Hepatocyte (in vitro differentiated cells): ENCODE data around the gene UCHL5. TPM values are rescaled to one million over a fixed set of nuclear protein-coding genes. Genes with fewer than 3 reads are reported as not detected.
"Not testable (repeated sequence)": the region's sequence is repeated elsewhere in the genome, so short reads cannot be mapped to it uniquely, and the experiment has no call there.

Source experiments
- DNase-seq: peaks from one replicate; pipeline ENCODE4 v3.0.0-alpha.2; 2016; ENCODE audit warnings: low spot score
- H2AFZ ChIP-seq: fragments of 200-600 bp; sonication (generic); 2 replicates; pipeline ENCODE4 v1.6.0; 2016; ENCODE audit warnings: antibody characterized with exemption, mild to moderate bottlenecking
- H3K27ac ChIP-seq: fragments of 200-600 bp; sonication (generic); 2 replicates; pipeline ENCODE4 v1.5.1; 2016; ENCODE audit warnings: mild to moderate bottlenecking
- H3K27me3 ChIP-seq: fragments of 200-600 bp; sonication (generic); 2 replicates; pipeline ENCODE4 v1.6.1; 2016
- H3K36me3 ChIP-seq: fragments of 200-600 bp; sonication (generic); replicated peaks from 2 replicates; pipeline ENCODE4 v1.5.1; 2016; ENCODE audit warnings: low read depth; ENCODE audit not compliant: insufficient read depth
- H3K4me1 ChIP-seq: fragments of 200-600 bp; sonication (generic); 2 replicates; pipeline ENCODE4 v1.5.1; 2016; ENCODE audit warnings: mild to moderate bottlenecking, moderate library complexity; ENCODE audit not compliant: insufficient read depth
- H3K4me2 ChIP-seq: fragments of 200-600 bp; sonication (generic); 2 replicates; pipeline ENCODE4 v1.6.0; 2016
- H3K4me3 ChIP-seq: fragments of 200-600 bp; sonication (generic); 2 replicates; pipeline ENCODE4 v1.5.1; 2016; ENCODE audit warnings: mild to moderate bottlenecking
- H3K79me2 ChIP-seq: fragments of 200-600 bp; sonication (generic); 2 replicates; pipeline ENCODE4 v1.6.0; 2017; ENCODE audit warnings: mild to moderate bottlenecking
- H3K9me2 ChIP-seq: fragments of 200-600 bp; sonication (generic); replicated peaks from 2 replicates; pipeline ENCODE4 v1.6.0; 2017; ENCODE audit warnings: mild to moderate bottlenecking; ENCODE audit not compliant: insufficient read depth
- H3K9me3 ChIP-seq: fragments of 200-600 bp; sonication (generic); 2 replicates; pipeline ENCODE4 v1.5.1; 2016; ENCODE audit warnings: low read depth, mild to moderate bottlenecking
- H4K20me1 ChIP-seq: fragments of 200-600 bp; sonication (generic); 2 replicates; pipeline ENCODE4 v1.6.0; 2016; ENCODE audit warnings: mild to moderate bottlenecking; ENCODE audit not compliant: insufficient read depth, poor library complexity, severe bottlenecking
- CTCF ChIP-seq: fragments of 200-600 bp; sonication (generic); IDR thresholded peaks from 2 replicates; pipeline ENCODE4 v1.5.1; 2016; ENCODE audit warnings: antibody characterized with exemption, mild to moderate bottlenecking; ENCODE audit not compliant: poor library complexity
- EZH2 ChIP-seq: fragments of 200-600 bp; sonication (generic); IDR thresholded peaks from 2 replicates; pipeline ENCODE4 v1.6.1; 2016; ENCODE audit warnings: antibody characterized with exemption, mild to moderate bottlenecking, borderline replicate concordance
- EZH2phosphoT487 ChIP-seq: fragments of 200-600 bp; sonication (generic); IDR thresholded peaks from one replicate; pipeline ENCODE4 v1.6.1; 2018; ENCODE audit warnings: antibody characterized with exemption, mild to moderate bottlenecking, low read depth, moderate library complexity; ENCODE audit not compliant: unreplicated experiment, severe bottlenecking
- WGBS: methylation state at CpG from one replicate; pipeline ENCODE4 v1.1.6; 2016; ENCODE audit warnings: low lambda C conversion rate; ENCODE audit errors: missing lambda C conversion rate; 5-methylcytosine and 5-hydroxymethylcytosine counted together
- polyA plus RNA-seq: library from polyadenylated mRNA; unstranded; fragments of >200 nt; fragmentation: Nextera tagmentation; extraction: Ambion mirVana; gene quantifications from 2 replicates; pipeline ENCODE4 v1.2.1, GENCODE V29; 2016
- total RNA-seq: library from RNA; depleted of rRNA; stranded (reverse); fragments of >200 nt; gene quantifications from 2 replicates; pipeline ENCODE4 v1.2.3, GENCODE V29; 2014

UCHL5 gene
- total and polyA plus RNA-seq, 2 experiments from 2014 or later, result 34.9 to 36.6 TPM

- H3K79me2 ChIP-seq, result peaks cover 43% of the 10 kb centered on the region
- no peaks in the 10 kb centered on the region for H3K27me3 ChIP-seq
- no peak overlapping the region for H3K4me3 ChIP-seq
- no peaks in the 10 kb centered on the region for H4K20me1 ChIP-seq
- H3K9me2 ChIP-seq, result no peaks in the 10 kb centered on the region
- no peak overlapping the region for H3K4me2 ChIP-seq
- WGBS, result 77% methylated on average over 3 of the region's 3 CpGs
- no peak for TF ChIP-seq EZH2phosphoT487
- H3K27ac ChIP-seq, result no peak overlapping the region
- no peaks in the 10 kb centered on the region for H3K9me3 ChIP-seq
- no peaks in the 10 kb centered on the region for H3K4me1 ChIP-seq
- no peak for DNase-seq
- H2AFZ ChIP-seq, result no peak overlapping the region
- no peaks in the 10 kb centered on the region for H3K36me3 ChIP-seq
Observed at GRCh38 chr1:193036337-193037047, 22.7 kb downstream of the UCHL5 start.

GRCh38 chr1:193033610-193034009, 25.6 kb downstream of the UCHL5 start:
- no peak for TF ChIP-seq EZH2
- TF ChIP-seq EZH2phosphoT487, result no peak
- no peak for TF ChIP-seq CTCF
- Histone ChIP-seq H3K9me2 (no peaks in the 10 kb centered on the region), H3K4me1 (no peaks in the 10 kb centered on the region), H3K36me3 (no peaks in the 10 kb centered on the region), H3K27ac (no peak overlapping the region), H3K79me2 (peaks cover 44% of the 10 kb centered on the region), H2AFZ (no peak overlapping the region), H3K27me3 (no peaks in the 10 kb centered on the region), H3K9me3 (no peaks in the 10 kb centered on the region), H4K20me1 (no peaks in the 10 kb centered on the region), H3K4me2 (no peak overlapping the region), H3K4me3 (no peak overlapping the region)
- no peak for DNase-seq

DNA sequence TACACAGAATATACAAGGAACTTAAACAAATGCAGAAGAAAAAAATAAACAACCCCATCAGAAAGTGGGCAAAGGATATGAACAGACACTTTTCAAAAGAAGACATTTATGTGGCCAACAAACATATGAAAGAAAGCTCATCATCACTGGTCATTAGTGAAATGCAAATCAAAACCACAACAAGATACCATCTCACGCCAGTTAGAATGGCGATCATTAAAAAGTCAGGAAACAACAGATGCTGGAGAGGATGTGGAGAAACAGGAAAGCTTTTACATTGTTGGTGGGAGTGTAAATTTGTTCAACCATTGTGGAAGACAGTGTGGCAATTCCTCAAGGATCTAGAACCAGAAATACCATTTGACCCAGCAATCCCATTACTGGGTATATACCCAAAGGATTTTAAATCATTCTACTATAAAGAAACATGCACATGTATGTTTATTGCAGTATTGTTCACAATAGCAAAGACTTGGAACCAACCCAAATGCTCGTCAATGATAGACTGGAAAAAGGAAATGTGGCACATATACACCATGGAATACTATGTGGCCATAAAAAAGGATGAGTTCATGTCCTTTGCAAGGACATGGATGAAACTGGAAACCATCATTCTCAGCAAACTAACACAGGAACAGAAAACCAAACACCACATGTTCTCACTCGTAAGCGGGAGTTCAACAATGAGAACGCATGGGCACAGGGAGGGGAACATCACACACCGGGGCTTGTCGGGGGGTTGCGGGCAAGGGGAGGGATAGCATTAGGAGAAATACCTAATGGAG, 26.3 kb downstream of the UCHL5 start:
- 96% methylated on average over 9 of the region's 9 CpGs for WGBS
- not testable (repeated sequence) for H3K27ac ChIP-seq, H3K36me3 ChIP-seq, H3K4me2 ChIP-seq, H3K4me3 ChIP-seq, H4K20me1 ChIP-seq, H3K27me3 ChIP-seq, DNase-seq, H3K4me1 ChIP-seq, H3K9me3 ChIP-seq, H2AFZ ChIP-seq, H3K9me2 ChIP-seq
- H3K79me2 ChIP-seq, result peaks cover 42% of the 10 kb centered on the region

DNA sequence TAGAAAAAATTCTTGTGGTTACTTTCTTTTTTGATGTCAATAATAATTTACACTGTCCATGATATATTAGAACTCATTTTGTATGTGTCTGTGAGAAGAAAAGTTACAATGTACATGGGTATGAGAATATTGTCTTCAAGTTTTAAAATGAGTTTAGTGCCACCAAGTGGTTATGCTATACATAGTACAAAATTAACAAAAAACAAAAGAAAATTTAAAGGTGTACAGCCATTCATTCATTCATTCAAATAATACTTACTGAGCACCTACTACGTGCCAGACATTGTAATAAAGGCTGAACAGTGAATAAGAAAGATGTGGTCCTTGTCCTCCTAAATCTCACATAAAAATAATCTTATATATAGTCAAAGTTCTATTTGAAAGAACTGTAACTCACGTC, 27.7 kb downstream of the UCHL5 start:
- H3K79me2 ChIP-seq, result peaks cover 33% of the 10 kb centered on the region
- no peaks in the 10 kb centered on the region for H4K20me1 ChIP-seq
- no peaks in the 10 kb centered on the region for H3K36me3 ChIP-seq
- no peaks in the 10 kb centered on the region for H3K9me3 ChIP-seq
- H3K4me1 ChIP-seq, result no peaks in the 10 kb centered on the region
- peak; percentile 8 for DNase-seq
- H2AFZ ChIP-seq, result no peak overlapping the region
- H3K4me3 ChIP-seq, result no peak overlapping the region
- WGBS, result 92% methylated on average over 2 of the region's 2 CpGs
- H3K9me2 ChIP-seq, result no peaks in the 10 kb centered on the region
- no peak overlapping the region for H3K4me2 ChIP-seq
- no peak for TF ChIP-seq EZH2phosphoT487
- TF ChIP-seq CTCF, result peak; percentile 49
- no peak for TF ChIP-seq EZH2
- H3K27me3 ChIP-seq, result no peaks in the 10 kb centered on the region
- no peak overlapping the region for H3K27ac ChIP-seq
